Lower leg skin (tissue), 3 donors: ENCODE measurements around the gene HHIPL1.

Experiments used
- POLR2A ChIP-seq, 2 donors: fragments of 450-650 bp; IDR thresholded peaks; one replicate each; pipeline ENCODE4 v1.6.1; 2016 to 2017; ENCODE audit warnings: antibody characterized with exemption in 2 of 2, mild to moderate bottlenecking in 1 of 2, moderate library complexity in 1 of 2
- TF ChIP-seq, protein P1 (sequence below), 3 donors: fragments of 450-650 bp; IDR thresholded peaks; one replicate each; pipeline ENCODE4 v1.5.1; 2016; ENCODE audit warnings: antibody characterized with exemption in 3 of 3, mild to moderate bottlenecking in 3 of 3, moderate library complexity in 2 of 3

DNA sequence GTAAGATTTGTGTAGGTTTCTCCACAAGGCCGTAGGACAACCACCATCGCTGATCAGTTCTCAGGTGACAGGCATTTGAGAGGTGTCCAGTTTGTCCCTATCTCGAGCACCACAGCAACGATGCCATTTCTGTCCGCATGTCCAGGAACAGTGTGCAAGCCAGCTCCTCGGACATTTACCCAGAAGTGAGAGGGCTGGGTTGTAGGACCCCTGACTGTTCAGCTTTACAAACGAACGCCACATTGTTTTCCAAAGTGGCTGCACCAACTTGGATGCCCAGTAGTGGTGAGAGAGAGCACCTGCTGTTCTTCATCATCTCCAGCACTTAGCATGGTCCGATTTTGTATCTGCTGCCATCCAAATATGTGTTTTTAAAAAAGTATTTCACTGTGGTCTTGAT lies 77.8 kb downstream of the HHIPL1 start:
- no peak for TF ChIP-seq POLR2A (IDR thresholded peaks at IDR 0.05)
- TF ChIP-seq, protein P1, sequence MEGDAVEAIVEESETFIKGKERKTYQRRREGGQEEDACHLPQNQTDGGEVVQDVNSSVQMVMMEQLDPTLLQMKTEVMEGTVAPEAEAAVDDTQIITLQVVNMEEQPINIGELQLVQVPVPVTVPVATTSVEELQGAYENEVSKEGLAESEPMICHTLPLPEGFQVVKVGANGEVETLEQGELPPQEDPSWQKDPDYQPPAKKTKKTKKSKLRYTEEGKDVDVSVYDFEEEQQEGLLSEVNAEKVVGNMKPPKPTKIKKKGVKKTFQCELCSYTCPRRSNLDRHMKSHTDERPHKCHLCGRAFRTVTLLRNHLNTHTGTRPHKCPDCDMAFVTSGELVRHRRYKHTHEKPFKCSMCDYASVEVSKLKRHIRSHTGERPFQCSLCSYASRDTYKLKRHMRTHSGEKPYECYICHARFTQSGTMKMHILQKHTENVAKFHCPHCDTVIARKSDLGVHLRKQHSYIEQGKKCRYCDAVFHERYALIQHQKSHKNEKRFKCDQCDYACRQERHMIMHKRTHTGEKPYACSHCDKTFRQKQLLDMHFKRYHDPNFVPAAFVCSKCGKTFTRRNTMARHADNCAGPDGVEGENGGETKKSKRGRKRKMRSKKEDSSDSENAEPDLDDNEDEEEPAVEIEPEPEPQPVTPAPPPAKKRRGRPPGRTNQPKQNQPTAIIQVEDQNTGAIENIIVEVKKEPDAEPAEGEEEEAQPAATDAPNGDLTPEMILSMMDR (IDR thresholded peaks at IDR 0.05), result no peak
